IPS DF 6.9 (cell line): ENCODE measurements around the gene GPRASP1.
A peak's percentile ranks its signal among the peaks of the same experiment; 100 is the strongest.

Experiments
- DNase-seq: peaks from one replicate; pipeline ENCODE4 v3.0.0-alpha.2; 2013; ENCODE audit warnings: low read depth, low spot score
- H3K27ac ChIP-seq: one replicate; pipeline ENCODE4 v1.5.1; 2013; ENCODE audit warnings: low read length, control low read depth
- H3K27me3 ChIP-seq: 2 replicates; pipeline ENCODE4 v1.6.1; 2013; ENCODE audit warnings: mild to moderate bottlenecking, low read length; ENCODE audit not compliant: control insufficient read depth, insufficient read depth
- H3K36me3 ChIP-seq: 2 replicates; pipeline ENCODE4 v1.6.1; 2013; ENCODE audit warnings: low read length; ENCODE audit not compliant: control insufficient read depth, insufficient read depth
- H3K4me1 ChIP-seq: 2 replicates; pipeline ENCODE4 v1.6.1; 2013; ENCODE audit warnings: low read length; ENCODE audit not compliant: control insufficient read depth, insufficient read depth
- H3K4me3 ChIP-seq: 2 replicates; pipeline ENCODE4 v1.5.1; 2013; ENCODE audit warnings: mild to moderate bottlenecking, low read length
- H3K9me3 ChIP-seq: 2 replicates; pipeline ENCODE4 v1.6.1; 2013; ENCODE audit warnings: low read length, inconsistent platforms; ENCODE audit not compliant: control insufficient read depth, insufficient read depth
- WGBS: extraction: QIAGEN DNeasy Blood & Tissue Kit; methylation state at CpG from one replicate; pipeline ENCODE4 v1.1.7; 2013; ENCODE audit warnings: mixed read lengths, missing lambda C conversion rate; ENCODE audit not compliant: insufficient read length, insufficient coverage; 5-methylcytosine and 5-hydroxymethylcytosine counted together

Gene GPRASP1, protein sequence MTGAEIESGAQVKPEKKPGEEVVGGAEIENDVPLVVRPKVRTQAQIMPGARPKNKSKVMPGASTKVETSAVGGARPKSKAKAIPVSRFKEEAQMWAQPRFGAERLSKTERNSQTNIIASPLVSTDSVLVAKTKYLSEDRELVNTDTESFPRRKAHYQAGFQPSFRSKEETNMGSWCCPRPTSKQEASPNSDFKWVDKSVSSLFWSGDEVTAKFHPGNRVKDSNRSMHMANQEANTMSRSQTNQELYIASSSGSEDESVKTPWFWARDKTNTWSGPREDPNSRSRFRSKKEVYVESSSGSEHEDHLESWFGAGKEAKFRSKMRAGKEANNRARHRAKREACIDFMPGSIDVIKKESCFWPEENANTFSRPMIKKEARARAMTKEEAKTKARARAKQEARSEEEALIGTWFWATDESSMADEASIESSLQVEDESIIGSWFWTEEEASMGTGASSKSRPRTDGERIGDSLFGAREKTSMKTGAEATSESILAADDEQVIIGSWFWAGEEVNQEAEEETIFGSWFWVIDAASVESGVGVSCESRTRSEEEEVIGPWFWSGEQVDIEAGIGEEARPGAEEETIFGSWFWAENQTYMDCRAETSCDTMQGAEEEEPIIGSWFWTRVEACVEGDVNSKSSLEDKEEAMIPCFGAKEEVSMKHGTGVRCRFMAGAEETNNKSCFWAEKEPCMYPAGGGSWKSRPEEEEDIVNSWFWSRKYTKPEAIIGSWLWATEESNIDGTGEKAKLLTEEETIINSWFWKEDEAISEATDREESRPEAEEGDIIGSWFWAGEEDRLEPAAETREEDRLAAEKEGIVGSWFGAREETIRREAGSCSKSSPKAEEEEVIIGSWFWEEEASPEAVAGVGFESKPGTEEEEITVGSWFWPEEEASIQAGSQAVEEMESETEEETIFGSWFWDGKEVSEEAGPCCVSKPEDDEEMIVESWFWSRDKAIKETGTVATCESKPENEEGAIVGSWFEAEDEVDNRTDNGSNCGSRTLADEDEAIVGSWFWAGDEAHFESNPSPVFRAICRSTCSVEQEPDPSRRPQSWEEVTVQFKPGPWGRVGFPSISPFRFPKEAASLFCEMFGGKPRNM (N-terminal part only)

DNA sequence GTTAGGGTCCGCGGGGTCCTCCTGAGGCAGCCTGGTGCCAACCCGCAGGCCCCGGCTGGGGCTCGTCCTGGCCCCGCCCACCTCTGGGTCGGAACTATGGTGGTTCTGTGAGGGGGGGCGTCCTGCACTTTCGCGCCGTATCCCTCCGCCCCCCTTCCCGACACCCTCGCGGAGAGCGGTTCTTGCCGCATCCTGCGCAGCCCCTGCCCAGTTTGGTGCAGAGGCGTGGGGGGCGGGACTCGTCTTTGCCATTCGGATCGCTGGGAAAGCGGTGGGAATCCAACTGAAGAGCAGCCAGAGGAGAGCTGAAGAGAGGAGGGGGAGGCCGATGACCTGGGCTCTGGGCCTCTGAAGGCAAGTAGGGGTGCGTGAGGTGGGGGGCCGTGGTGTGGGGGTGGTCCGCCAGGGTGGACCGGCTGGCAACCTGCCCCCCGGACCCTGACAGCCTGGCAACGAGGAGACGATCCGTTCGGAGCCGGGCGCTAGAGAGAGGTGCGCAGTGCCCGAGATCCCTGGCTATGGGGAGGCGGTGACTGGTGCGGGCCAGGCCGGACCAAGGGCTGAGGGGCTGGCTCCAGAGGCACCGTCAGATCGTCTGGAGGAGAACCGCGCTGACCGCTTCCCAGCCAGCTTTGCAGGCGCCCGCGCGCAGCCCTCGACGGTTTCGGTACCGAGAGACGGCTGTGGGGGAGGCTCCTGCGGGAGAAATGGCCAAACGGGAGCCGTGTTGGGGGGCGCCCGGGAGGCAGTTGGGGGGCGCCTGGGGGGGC lies at the start of gene GPRASP1:
GPRASP1 (plus strand) TSS at position 242 of the 770 bp plus-strand sequence. CDS start 2,431 bp downstream, outside the sequence.
- Histone ChIP-seq H3K27me3 (no peaks in the 10 kb centered on the region), H3K27ac (no peak within 1 kb of the TSS), H3K36me3 (no peaks in the 10 kb centered on the region), H3K9me3 (no peaks in the 10 kb centered on the region), H3K4me1 (no peaks in the 10 kb centered on the region), H3K4me3 (peak within 1 kb of the TSS; percentile 64)
- WGBS = no CpG with 5 or more reads among the region's 61 CpGs
- DNase-seq = no peak

- H3K27me3 ChIP-seq = no peaks in the 10 kb centered on the region
- H3K36me3 ChIP-seq = no peaks in the 10 kb centered on the region; the same call in 1 of the 2 replicates
- no peaks in the 10 kb centered on the region; the same call in 1 of the 2 replicates for H3K4me1 ChIP-seq
- no peak overlapping the region for H3K4me3 ChIP-seq
- no peak overlapping the region for H3K27ac ChIP-seq
- H3K9me3 ChIP-seq = no peaks in the 10 kb centered on the region
- no CpG with 5 or more reads among the region's 1 CpG for WGBS
- no peak for DNase-seq
These were observed 47.0 kb upstream of the GPRASP1 start for GRCh38 chrX:102604327-102604726.

DNA sequence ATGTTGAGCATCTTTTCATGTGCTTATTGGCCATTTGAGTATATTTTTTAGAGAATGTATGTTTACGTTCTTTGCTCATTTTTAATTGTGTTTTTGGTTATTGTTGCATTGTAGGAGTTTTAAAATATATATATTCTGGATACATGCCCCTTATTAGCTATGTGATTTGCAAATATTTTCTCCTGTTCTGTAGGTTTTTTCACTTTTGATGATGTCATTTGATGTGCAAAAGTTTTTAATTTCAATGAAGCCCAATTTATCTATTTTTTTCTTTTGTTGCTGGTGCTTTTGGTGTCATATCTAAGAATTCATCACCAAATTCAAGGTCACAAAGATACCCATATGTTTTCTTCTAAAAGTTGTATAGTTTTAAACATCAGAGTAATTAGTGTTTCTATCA lies 45.2 kb upstream of the GPRASP1 start:
- DNase-seq = no peak
- Histone ChIP-seq H3K4me1 (no peaks in the 10 kb centered on the region; the same call in 1 of the 2 replicates), H3K27me3 (no peaks in the 10 kb centered on the region), H3K9me3 (no peaks in the 10 kb centered on the region), H3K27ac (no peak overlapping the region), H3K36me3 (no peaks in the 10 kb centered on the region; the same call in 1 of the 2 replicates), H3K4me3 (no peak overlapping the region)
- WGBS = no CpG with 5 or more reads among the region's 1 CpG

GRCh38 chrX:102610905-102611304 lies 40.4 kb upstream of the GPRASP1 start:
- Histone ChIP-seq H3K27me3 (no peaks in the 10 kb centered on the region), H3K4me1 (no peaks in the 10 kb centered on the region), H3K4me3 (no peak overlapping the region), H3K27ac (no peak overlapping the region), H3K9me3 (no peaks in the 10 kb centered on the region), H3K36me3 (no peaks in the 10 kb centered on the region)
- no CpG with 5 or more reads among the region's 4 CpGs for WGBS
- DNase-seq = no peak

- H3K36me3 ChIP-seq = no peaks in the 10 kb centered on the region
- no peak for DNase-seq
- H3K4me3 ChIP-seq = no peak overlapping the region
- H3K27ac ChIP-seq = no peak overlapping the region
- no peaks in the 10 kb centered on the region for H3K27me3 ChIP-seq
- no peaks in the 10 kb centered on the region for H3K9me3 ChIP-seq
- no peaks in the 10 kb centered on the region for H3K4me1 ChIP-seq
- no CpG with 5 or more reads among the region's 6 CpGs for WGBS
These were observed 27.2 kb upstream of the GPRASP1 start for GRCh38 chrX:102624105-102624504.

GRCh38 chrX:102627640-102628039 lies 23.6 kb upstream of the GPRASP1 start:
- no CpG with 5 or more reads among the region's 1 CpG for WGBS
- Histone ChIP-seq H3K27me3 (no peaks in the 10 kb centered on the region), H3K9me3 (no peaks in the 10 kb centered on the region), H3K4me3 (no peak overlapping the region), H3K36me3 (no peaks in the 10 kb centered on the region), H3K27ac (no peak overlapping the region), H3K4me1 (no peaks in the 10 kb centered on the region)
- no peak for DNase-seq

GRCh38 chrX:102637561-102637960 lies 13.7 kb upstream of the GPRASP1 start:
- no peaks in the 10 kb centered on the region for H3K9me3 ChIP-seq
- DNase-seq = no peak
- H3K27ac ChIP-seq = no peak overlapping the region
- no peaks in the 10 kb centered on the region for H3K27me3 ChIP-seq
- no peaks in the 10 kb centered on the region for H3K36me3 ChIP-seq
- no peak overlapping the region for H3K4me3 ChIP-seq
- no CpG with 5 or more reads among the region's 1 CpG for WGBS
- no peaks in the 10 kb centered on the region for H3K4me1 ChIP-seq

- peak overlapping the region; percentile 64; the same call in 1 of the 2 replicates for H3K4me3 ChIP-seq
- no peak overlapping the region for H3K27ac ChIP-seq
- DNase-seq = no peak
These were observed 411 bp upstream of the GPRASP1 start for GRCh38 chrX:102650903-102651241.

GRCh38 chrX:102652031-102652688 lies 877 bp downstream of the GPRASP1 start:
- H3K4me1 ChIP-seq = no peaks in the 10 kb centered on the region
- no peaks in the 10 kb centered on the region for H3K27me3 ChIP-seq
- H3K4me3 ChIP-seq = peak overlapping the region; percentile 64; the same call in 1 of the 2 replicates
- DNase-seq = no peak
- WGBS = no CpG with 5 or more reads among the region's 22 CpGs
- H3K27ac ChIP-seq = no peak overlapping the region
- H3K9me3 ChIP-seq = no peaks in the 10 kb centered on the region
- H3K36me3 ChIP-seq = no peaks in the 10 kb centered on the region

More at GRCh38 chrX:102650903-102651241, 411 bp upstream of the GPRASP1 start:
- Histone ChIP-seq H3K9me3 (no peaks in the 10 kb centered on the region), H3K4me1 (no peaks in the 10 kb centered on the region), H3K27me3 (no peaks in the 10 kb centered on the region), H3K36me3 (no peaks in the 10 kb centered on the region)
- WGBS = no CpG with 5 or more reads among the region's 23 CpGs
